GM21786 (cell line): ENCODE data around the gene ZNF140.

ENCODE experiments used
- ATAC-seq: cut with Tn5 transposase; IDR thresholded peaks from one replicate; pipeline ENCODE4 v1.9.1; 2021; ENCODE audit not compliant: unreplicated experiment

The ZNF140 gene

DNA sequence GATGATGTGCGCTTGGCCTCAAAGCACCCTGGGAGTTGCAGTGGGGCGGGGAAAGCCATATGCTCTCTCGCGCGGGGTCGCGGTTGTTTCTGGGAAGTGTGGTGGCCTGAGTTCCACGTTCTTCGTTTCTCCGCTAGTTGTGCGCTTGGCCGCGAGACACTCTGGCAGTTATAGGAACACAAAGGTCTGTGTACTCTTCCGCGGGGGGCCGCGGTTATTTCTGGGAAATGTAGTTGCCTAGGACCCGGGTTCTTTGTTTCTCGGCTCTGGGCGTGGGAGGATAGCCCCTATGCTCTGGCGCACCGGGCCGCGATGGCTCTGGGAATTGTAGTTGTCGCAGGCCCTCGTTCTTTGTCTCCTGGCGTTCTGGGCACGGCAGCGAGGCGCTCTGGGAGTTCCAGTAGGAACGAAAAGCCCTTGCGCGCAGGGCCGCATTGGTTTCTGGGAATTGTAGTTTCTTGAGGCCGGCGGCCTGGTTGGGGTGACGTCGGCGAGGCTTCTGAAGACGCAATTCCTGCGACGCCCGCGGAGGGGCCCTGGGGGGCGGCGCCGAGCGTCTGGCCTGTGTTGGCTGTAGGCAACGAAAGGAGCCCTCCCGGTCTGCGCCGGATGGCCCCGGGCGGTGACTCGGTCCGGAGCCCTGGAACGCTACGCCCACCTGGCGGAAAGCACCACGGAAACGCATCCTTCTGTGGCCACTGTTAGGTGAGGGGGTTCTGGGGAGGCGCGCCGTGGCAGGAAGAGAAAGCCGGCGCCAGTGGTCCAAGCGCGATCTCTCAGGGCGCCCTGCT, at the start of gene ZNF140:
Gene ZNF140, plus strand, starts transcription at position 556 of the 791 bp plus-strand sequence. CDS start 398 bp downstream, outside the sequence.
- peak; percentile 62 for ATAC-seq

DNA sequence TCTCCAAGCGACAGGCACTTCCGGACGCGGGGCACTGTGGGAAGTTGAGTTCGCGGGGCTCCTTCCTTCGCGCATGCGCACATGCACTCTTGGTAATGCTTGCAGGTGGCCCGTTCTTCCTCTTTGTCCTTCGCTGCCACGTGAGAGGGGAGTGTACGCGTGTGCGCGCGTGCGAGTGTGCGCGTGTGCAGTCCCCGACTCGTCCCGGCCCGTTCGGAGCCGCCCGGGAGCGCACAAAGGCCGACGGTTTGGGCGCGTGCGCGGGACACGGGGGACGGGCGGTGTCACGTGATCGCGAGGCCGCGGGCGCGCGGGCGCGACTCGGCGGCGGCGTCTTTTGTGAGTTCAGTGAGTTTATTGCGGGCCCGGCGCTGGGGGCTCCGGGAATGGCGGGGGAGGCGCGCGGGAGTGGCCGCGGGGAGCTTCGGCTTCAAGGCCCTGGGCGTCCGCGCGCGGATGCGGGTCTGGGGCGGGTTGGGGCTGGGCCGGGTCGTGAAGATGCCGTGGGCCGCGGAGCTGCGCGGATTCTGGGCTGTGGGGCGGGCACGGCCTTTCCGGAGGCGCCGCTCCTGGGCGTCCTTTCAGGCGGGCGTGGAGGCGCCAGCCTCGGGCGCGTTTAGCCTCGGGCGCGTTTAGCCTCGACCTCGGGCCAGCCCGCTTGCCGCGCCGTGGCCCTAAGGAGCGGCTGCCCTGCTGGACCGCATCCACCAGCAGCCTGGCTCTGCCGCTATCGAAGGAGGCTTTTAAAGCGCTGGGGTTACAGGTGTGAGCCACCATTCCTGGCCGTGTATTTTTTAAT, 43.3 kb upstream of the ZNF140 start, which contains the start of gene ZNF84:
Gene ZNF84, plus strand, starts transcription at position 303 of the 799 bp plus-strand sequence. CDS start 3,959 bp downstream, outside the sequence.
- ATAC-seq, result peak; percentile 95

GRCh38 chr12:133038118-133038709, 42.5 kb upstream of the ZNF140 start:
- no peak for ATAC-seq

GRCh38 chr12:133046698-133047097, 34.0 kb upstream of the ZNF140 start:
- ATAC-seq, result no peak

GRCh38 chr12:133057446-133057845, 23.3 kb upstream of the ZNF140 start:
- ATAC-seq, result no peak

DNA sequence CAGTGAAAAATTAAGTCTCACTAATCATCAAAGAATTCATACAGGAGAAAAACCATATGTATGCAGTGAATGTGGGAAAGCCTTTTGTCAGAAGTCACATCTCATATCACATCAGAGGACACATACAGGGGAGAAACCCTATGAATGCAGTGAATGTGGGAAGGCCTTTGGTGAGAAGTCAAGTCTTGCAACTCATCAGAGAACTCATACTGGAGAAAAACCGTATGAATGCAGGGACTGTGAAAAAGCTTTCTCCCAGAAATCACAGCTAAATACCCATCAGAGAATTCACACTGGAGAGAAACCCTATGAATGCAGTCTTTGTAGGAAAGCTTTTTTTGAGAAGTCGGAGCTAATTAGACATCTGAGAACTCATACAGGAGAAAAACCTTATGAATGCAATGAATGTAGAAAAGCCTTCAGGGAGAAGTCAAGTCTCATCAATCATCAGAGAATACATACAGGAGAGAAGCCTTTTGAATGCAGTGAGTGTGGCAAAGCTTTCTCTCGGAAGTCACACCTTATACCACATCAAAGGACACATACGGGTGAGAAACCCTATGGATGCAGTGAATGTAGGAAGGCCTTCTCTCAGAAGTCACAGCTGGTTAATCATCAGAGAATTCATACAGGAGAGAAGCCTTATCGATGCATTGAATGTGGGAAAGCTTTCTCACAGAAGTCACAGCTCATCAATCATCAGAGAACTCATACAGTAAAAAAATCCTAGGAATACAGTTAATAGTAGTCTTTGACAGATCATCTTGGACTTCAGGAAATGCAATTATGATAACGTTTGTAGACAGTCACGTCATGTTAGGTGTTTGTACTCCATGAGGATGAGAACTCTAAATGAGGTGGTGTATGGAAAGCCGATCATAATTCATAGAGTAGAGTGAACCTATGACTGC, 22.3 kb upstream of the ZNF140 start:
- ATAC-seq, result no peak

DNA sequence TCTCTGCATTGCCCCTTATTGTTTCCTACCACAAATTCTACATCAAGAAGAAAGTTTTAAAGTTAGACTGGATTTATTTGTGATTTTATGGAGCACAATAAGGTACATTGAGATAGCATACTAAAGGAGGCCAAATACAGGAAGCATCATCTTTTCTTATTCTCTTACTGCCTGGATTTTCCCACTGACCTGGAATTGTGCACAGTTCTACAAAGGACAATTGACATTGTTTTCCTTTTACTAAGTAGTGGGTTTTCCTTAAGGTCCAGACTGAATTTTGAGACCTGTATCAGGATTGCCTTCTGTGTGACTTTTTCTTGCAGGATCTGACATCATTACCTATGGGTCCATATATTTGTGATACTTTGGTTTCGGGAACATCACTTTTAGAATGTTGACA, 18.8 kb upstream of the ZNF140 start:
- ATAC-seq, result no peak

GRCh38 chr12:133063556-133063955, 17.2 kb upstream of the ZNF140 start:
- ATAC-seq, result no peak

DNA sequence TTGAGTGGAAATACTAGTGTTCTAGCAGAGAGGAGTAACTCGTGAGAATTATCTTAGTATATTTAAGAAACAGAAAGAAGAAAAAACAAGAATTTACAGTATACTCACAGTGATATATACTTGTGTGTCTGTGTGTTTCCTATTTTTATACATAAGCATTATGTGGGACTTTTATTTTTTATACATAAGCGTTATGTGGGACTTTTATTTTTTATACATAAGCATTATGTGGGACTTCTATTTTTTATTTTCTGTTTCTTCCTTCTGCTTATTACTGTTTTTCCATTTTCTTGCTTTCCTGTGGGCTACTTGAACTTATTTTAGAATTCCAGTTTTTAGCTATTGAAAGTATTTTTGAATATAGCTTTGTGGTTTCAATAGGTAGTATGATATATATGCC, 6.9 kb upstream of the ZNF140 start:
- ATAC-seq, result no peak

DNA sequence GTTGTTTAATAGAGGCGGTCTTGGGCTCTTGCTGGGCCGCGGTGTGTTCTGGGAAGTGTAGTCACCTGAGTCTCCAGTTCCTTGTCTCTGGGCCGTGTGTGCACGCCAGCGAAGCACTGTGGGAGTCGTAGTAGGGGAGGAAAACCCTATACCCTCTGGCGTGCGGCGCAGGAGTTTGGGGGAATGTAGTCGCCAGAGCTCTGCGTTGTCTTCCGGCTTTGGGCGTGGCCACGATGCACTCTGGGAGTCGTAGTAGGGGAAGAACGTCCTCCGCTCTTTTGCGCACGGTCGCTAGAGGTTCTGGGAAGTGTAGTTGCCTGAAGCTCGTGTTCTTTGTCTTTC, 726 bp upstream of the ZNF140 start:
- ATAC-seq, result peak; percentile 79

GRCh38 chr12:133081159-133081780, 547 bp downstream of the ZNF140 start:
- ATAC-seq, result no peak

DNA sequence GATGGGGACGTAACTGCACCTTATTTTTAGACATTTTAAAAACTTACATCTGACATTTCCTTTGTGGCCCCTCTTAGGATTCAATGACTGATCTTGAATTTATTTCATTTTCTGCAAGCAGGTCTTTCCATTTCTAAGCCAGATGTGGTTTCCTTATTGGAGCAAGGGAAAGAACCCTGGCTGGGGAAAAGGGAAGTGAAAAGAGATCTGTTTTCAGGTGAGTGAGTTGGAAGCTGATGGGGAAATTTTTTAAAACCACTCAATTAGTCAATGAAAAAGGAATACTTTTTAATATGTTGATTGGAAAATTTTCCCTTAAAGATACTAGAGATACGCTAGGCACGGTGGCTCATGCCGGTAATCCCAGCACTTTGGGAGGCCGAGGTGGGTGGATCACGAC, 2.6 kb downstream of the ZNF140 start:
- ATAC-seq, result no peak

DNA sequence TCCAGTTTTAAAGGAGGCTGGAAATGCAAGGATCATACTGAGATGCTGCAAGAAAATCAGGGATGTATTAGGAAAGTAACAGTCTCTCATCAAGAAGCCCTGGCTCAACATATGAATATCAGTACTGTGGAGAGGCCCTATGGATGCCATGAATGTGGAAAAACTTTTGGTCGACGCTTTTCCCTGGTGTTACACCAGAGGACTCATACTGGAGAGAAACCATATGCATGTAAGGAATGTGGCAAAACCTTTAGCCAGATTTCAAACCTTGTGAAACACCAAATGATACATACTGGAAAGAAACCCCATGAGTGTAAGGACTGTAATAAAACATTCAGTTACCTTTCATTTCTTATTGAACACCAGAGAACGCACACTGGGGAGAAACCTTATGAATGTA, 24.9 kb downstream of the ZNF140 start:
- no peak for ATAC-seq

GRCh38 chr12:133106253-133106652, 25.5 kb downstream of the ZNF140 start:
- ATAC-seq, result no peak

GRCh38 chr12:133107121-133107520, 26.4 kb downstream of the ZNF140 start:
- ATAC-seq, result no peak

GRCh38 chr12:133108150-133108549, 27.4 kb downstream of the ZNF140 start:
- no peak for ATAC-seq

- no peak for ATAC-seq
Measured at GRCh38 chr12:133120385-133121191, 39.9 kb downstream of the ZNF140 start.

DNA sequence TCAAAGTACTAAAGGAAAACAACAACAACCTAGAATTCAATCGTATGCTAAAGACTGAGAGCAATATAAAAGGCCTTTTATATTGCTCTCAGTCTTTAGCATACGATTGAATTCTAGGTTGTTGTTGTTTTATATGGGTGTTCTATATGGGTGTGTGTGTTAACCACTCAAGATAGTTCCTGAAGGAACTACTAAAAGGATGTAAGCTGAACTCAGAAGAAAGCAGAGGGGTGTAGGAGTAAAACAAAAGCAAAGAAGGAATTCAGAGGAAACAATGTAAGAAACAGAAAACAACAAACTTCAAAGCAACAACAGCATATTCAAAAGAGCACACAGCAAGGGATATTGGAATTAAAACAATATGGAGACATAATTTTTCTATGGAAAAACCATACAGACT, 44.0 kb downstream of the ZNF140 start:
- ATAC-seq, result no peak

- no peak for ATAC-seq
Measured at GRCh38 chr12:133129368-133130037, 48.8 kb downstream of the ZNF140 start.
